IPS-11a (cell line): ENCODE measurements around the gene BNIP5.

Experiments used
- H3K4me3 ChIP-seq: one replicate; pipeline ENCODE4 v1.5.1; 2013; ENCODE audit warnings: low read depth, low read length, control low read depth

BNIP5 gene

GRCh38 chr6:36326356-36326995 lies 10.2 kb downstream of the BNIP5 start:
- H3K4me3 ChIP-seq: no peak overlapping the region

- no peak overlapping the region for H3K4me3 ChIP-seq
These were observed 12.0 kb downstream of the BNIP5 start for GRCh38 chr6:36324715-36325114.

GRCh38 chr6:36324191-36324590 lies 12.5 kb downstream of the BNIP5 start:
- no peak overlapping the region for H3K4me3 ChIP-seq

- H3K4me3 ChIP-seq: no peak overlapping the region
These were observed 13.6 kb downstream of the BNIP5 start for GRCh38 chr6:36323062-36323461.

- no peak overlapping the region for H3K4me3 ChIP-seq
These were observed 14.1 kb downstream of the BNIP5 start for GRCh38 chr6:36322591-36322990.

GRCh38 chr6:36320475-36320874 lies 16.2 kb downstream of the BNIP5 start:
- H3K4me3 ChIP-seq: no peak overlapping the region

- H3K4me3 ChIP-seq: no peak overlapping the region
These were observed 16.9 kb downstream of the BNIP5 start for GRCh38 chr6:36319821-36320220.

- H3K4me3 ChIP-seq: no peak overlapping the region
These were observed 17.3 kb downstream of the BNIP5 start for GRCh38 chr6:36319436-36319762.

GRCh38 chr6:36318690-36319435 lies 17.8 kb downstream of the BNIP5 start:
- H3K4me3 ChIP-seq: no peak overlapping the region

GRCh38 chr6:36317623-36318022 lies 19.1 kb downstream of the BNIP5 start:
- H3K4me3 ChIP-seq: no peak overlapping the region

GRCh38 chr6:36315921-36316320 lies 20.8 kb downstream of the BNIP5 start:
- no peak overlapping the region for H3K4me3 ChIP-seq

GRCh38 chr6:36314221-36315014 lies 22.3 kb downstream of the BNIP5 start:
- no peak overlapping the region for H3K4me3 ChIP-seq

- no peak overlapping the region for H3K4me3 ChIP-seq
These were observed 23.1 kb downstream of the BNIP5 start for GRCh38 chr6:36313649-36313936.

- no peak overlapping the region for H3K4me3 ChIP-seq
These were observed 23.6 kb downstream of the BNIP5 start for GRCh38 chr6:36312854-36313648.

GRCh38 chr6:36309900-36310299 lies 26.8 kb downstream of the BNIP5 start:
- no peak overlapping the region for H3K4me3 ChIP-seq

- no peak overlapping the region for H3K4me3 ChIP-seq
These were observed 27.5 kb downstream of the BNIP5 start for GRCh38 chr6:36309203-36309602.

GRCh38 chr6:36308514-36308913 lies 28.2 kb downstream of the BNIP5 start:
- H3K4me3 ChIP-seq: no peak overlapping the region

- H3K4me3 ChIP-seq: no peak overlapping the region
These were observed 30.3 kb downstream of the BNIP5 start for GRCh38 chr6:36306375-36306774.

GRCh38 chr6:36305885-36306284 lies 30.8 kb downstream of the BNIP5 start:
- H3K4me3 ChIP-seq: no peak overlapping the region

- no peak overlapping the region for H3K4me3 ChIP-seq
These were observed 34.3 kb downstream of the BNIP5 start for GRCh38 chr6:36302227-36302976.

- no peak overlapping the region for H3K4me3 ChIP-seq
These were observed 34.9 kb downstream of the BNIP5 start for GRCh38 chr6:36301781-36302180.
